ENCODE results near the gene CCDC40.
"Not testable (repeated sequence)": the region's sequence is repeated elsewhere in the genome, so short reads cannot be mapped to it uniquely, and the experiment has no call there.

DNA sequence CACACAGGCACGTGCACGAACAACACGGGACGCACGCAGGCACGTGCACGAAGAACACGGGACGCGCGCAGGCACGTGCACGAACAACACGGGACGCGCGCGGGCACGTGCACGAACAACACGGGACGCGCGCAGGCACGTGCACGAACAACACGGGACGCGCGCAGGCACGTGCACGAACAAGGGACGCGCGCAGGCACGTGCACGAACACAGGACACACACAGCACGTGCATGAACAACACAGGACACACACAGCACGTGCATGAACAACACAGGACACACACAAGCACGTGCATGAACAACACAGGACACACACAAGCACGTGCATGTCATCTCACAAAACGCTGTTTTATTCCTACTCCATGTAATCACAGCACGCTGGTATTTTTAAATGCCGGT lies 53.7 kb downstream of the CCDC40 start:
- TF ChIP-seq, protein P1, sequence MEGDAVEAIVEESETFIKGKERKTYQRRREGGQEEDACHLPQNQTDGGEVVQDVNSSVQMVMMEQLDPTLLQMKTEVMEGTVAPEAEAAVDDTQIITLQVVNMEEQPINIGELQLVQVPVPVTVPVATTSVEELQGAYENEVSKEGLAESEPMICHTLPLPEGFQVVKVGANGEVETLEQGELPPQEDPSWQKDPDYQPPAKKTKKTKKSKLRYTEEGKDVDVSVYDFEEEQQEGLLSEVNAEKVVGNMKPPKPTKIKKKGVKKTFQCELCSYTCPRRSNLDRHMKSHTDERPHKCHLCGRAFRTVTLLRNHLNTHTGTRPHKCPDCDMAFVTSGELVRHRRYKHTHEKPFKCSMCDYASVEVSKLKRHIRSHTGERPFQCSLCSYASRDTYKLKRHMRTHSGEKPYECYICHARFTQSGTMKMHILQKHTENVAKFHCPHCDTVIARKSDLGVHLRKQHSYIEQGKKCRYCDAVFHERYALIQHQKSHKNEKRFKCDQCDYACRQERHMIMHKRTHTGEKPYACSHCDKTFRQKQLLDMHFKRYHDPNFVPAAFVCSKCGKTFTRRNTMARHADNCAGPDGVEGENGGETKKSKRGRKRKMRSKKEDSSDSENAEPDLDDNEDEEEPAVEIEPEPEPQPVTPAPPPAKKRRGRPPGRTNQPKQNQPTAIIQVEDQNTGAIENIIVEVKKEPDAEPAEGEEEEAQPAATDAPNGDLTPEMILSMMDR (conservative IDR thresholded peaks at IDR 0.05), result not testable (repeated sequence)
- not testable (repeated sequence) for TF ChIP-seq EZH2 (IDR thresholded peaks at IDR 0.05; ENCODE audit: low read depth)
